GM19239 (cell line): Measurements from ENCODE around the gene SP6.

Experiments
- DNase-seq: peaks from one replicate; pipeline ENCODE4 v3.0.0; 2011; ENCODE audit warnings: low spot score; ENCODE audit not compliant: insufficient read length
- FAIRE-seq: peaks from 2 replicates; lab custom pipeline; 2011; peaks lifted over from hg19 to GRCh38; lab: Jason Lieb, UNC

The SP6 gene

DNA sequence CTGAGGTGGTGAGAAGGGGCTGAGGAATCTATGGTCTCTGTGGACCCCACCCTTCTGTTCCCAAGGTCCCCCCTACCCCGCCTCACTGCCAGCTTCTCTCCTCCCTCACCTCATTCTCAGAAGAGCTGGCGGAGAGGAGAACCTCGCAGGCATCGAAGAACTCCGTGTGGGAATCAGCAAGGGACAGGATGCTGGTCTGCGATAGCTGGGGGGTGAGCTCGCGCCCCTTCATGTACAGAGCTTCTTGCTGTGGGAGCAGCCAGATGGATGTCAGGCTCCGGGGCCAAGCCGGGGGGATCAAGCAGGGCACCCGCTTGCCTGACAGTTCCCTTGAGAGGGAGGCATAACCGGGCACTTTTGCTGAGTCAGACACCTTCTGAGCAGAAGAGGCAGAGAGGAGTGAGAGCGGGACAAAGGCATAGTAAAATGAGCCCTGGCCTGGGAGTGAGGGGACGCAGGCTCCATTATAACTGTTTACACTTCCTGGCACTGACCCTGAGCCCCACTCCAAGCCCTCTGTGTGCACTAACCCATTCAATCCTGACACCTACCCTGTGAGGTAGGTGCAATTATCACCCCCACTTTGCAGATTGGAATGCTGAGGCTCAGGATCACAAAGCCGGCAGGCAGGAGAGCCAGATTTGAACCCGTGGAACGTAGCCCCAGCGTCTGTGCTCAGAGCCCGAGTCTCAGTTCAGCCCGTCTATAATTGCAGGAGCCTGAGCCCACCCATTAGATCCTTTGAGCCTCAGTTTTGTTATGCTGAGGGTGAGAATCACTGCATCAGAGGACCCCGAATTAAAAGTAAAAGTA, 35.7 kb downstream of the SP6 start:
- FAIRE-seq (no peak), DNase-seq (no peak)

DNA sequence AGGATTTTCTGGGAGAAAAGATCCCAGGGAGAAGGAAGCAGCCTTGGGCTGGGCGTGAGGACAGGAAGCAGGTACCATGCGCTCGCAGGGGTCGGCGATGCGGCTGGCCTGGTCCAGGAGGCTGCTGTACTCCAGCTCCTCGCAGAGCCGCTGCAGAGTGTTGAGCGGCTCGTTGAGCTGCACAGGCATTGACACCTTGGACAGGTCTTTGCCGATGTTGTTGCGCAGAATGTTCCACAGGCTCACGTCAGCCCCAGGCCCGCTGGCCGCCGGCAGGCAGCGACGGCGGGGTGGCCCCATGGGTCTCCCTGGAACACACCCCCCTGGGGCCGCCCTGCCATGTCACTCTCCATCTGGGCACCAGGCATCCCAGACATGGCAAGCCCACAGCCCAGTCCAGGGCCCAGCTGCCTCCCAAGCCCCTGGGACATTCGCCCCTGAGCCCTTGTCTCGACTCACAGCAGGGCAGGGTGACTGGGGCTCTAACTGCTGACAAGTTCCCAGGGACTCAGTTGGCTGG, 37.4 kb downstream of the SP6 start:
- no peak for DNase-seq
- FAIRE-seq: no peak

DNA sequence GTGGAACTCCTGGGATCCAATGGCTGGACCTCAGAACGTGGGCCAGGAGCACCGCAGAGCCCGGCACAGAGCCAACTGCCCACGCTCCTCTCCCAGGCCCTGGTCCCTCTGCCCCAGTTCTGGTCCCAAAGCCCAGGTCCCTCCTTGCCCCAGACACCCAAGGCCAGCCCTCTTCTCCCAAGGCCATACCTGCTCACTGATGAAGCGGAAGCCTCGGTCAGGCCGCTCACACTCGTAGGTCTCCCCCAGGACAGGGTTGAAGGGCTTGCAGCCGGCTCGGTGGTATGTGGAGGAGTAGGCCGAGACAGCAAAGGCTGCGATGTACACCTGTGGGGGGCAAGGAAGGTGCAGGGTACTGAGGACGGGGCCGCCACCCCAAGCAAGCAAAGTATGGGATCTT, 37.9 kb downstream of the SP6 start:
- DNase-seq (no peak), FAIRE-seq (no peak)

DNA sequence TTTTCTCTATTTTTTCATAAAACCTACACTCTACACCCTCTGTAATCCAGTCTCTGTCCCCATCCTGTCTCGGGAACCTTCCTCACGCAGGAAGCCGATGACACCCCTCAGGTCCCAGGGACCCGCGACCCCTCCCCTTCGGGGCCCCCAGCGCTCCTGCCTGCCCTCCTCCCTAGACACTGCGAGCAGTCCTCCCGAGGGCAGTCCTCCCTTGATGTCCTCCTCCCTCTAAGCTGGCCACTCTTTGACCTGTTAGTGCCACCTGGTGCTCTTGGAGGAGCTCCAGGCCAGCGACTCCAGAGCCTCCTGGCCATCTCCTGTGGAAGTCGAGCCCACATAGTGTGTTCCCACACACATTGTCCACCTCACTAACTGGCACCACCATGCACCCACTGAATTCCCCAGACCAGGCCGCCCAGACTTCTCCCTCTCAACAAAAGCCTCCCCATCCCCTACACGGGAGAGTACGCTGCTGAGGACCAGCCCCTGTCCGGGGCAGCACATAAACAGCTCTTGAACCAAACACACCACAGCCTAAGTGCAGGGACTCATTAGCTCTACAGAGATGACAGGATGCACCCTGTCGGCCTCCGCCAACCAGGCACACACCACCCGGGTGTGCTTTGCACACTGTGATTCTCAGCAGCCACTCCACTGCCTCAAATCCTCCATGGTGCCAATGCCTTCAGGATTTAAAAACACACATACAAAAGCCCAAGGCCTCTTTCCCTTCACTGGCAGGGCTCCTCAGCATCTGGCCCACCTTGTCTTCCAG, 38.6 kb downstream of the SP6 start:
- no peak for DNase-seq
- FAIRE-seq: no peak

DNA sequence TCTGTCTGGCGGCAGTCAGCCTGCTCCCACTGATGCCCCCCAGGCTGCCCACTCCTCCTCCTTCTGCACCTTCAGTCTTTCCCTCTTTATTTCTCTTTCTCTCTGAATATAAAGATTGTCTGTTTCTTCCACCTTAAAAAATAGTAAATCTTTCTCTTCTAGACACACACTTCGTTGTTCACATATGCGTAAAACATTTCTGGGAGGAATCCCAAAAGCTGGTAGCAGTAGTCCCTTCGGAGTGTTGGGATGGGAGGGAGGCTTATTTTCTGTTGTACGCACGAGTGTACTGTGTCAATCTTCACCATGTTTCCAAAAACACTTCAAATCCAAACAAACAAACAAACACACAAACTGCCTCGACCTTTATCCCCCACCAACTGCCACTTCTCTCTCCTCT, 39.3 kb downstream of the SP6 start:
- no peak for FAIRE-seq
- no peak for DNase-seq

DNA sequence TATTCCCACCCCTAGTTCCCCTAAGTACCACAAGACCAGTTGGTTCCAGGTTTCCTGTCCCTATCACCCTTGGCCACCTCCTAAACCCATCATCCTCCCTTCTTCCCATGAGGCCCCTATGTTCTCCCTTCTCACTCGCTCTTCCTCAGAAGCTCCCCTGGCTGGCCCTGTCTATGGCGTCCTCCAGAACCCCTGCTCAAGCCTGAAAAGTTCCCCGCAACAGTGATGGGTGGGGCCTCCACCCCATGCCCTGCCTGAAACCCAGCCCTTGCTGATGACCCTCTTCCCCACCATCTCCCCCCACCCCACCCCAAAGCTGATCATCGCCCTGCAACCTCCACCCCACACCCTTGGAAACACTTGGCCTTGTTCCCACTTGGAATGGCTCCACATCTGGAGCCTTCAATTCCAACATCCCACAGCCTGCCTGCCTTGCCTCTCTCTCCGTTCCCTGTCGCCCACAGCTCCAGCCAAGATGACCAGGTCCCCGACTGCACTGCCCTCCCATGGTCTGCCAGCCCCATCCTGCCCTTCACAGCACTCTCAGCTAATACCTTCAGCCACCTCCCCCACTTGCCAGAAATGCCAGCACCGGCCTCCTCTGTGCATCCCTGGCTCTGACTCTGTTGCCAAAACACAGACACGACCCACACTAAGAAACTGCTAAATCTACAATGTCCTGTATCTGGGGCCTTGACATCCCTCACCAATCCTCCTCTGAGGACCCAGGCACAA, 39.9 kb downstream of the SP6 start:
- FAIRE-seq: no peak

DNA sequence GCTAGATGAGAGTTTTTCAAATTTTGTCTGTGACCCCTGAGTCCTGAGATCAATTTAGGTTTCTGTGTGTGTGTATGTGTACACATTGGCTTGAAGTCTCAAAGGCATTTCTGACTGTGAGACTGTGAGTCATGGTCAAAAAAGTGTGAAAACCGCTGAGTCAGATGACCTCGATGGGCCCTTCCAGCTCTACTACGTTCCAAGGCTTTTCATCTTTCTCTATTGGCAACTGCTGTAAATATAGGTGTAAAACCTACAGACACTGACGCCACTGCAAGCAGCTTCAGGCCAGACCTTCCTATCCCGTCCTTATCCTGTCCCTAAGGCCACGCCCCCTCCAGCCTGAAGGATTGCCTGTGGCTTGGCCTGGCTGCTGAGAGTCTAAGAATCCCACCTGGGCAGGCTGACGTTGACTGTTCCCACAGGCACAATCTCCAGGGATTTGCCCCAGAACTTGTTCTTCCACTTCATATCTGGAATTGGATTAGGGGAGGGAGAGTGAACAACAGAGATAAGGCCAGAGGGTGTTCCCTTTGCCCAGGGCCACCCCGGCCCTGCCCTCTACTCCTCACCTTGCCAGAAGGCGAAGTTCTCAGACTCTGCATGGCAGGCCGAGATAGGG, 40.7 kb downstream of the SP6 start:
- FAIRE-seq (no peak), DNase-seq (no peak)

More for the DNA sequence above, 39.9 kb downstream of the SP6 start:
- no peak for DNase-seq

DNA sequence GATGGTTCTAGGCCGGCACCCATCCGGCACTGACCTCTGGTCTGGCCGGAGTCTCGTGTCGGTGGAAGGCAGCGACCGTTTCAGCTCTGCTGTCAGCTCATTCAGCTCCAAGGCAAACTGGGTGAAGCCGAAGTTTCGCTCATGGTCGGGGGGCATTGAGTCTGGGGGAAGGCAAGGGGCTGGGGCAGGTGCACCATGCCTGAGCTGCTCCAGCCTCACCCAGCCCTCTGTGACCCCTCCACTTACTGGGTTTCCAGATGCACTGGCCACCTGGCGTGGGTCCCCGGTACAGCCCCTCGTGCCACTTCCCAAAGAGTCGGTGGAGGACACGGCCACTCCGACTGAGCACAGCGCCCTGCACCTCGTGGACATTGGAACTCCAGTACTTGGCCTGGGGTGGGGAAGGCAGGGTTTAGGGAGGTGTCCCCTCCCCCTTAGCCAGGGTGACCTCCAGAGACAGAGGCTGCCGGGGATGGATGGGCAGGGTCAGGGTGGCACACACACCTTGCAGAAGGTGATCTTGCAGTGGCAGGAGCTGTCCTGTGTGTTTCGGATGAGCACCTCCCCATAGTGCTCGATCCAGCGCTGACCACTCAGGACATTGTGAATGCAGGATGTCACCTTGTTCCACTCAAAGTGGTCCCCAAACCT, 42.0 kb downstream of the SP6 start:
- FAIRE-seq (no peak), DNase-seq (no peak)

DNA sequence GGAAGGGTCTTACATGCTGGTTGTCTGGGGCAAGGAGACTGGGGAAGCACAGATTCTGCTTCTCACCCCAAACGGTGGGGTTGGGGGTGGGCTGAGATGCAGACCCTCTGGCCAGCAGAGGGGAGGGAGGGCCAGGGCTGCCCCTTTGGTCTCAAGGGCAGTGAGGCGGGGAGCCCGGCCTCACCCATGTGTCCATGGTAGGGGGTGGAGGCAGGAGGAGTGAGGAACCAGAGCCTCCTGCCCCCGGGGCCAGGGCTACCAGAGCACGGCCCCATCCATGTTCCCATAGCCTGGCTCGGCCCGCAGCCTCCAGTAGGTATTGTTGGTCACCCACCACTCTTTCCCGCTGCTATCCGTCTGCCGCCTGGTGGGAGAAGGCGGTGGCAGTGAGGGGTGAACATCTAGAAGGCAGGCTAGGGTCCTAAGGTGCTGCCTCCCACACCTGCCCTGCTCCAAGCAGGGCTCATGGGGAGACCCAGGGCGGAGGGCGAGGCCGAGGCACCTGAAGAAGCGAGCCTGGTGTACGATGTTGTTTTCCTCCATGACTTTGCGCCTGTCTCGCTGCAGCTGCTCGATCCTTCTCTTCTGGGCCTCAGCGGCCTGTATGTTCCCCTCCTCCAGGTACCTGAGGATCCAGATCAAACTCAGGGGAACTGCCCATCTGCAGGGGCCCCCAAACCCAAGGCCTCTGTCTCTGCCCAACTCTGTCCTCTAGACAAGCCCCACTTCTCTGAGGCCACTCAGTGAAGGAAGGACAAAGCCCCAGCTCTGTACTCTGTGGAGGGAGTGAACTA, 42.7 kb downstream of the SP6 start:
- DNase-seq (no peak), FAIRE-seq (no peak)

DNA sequence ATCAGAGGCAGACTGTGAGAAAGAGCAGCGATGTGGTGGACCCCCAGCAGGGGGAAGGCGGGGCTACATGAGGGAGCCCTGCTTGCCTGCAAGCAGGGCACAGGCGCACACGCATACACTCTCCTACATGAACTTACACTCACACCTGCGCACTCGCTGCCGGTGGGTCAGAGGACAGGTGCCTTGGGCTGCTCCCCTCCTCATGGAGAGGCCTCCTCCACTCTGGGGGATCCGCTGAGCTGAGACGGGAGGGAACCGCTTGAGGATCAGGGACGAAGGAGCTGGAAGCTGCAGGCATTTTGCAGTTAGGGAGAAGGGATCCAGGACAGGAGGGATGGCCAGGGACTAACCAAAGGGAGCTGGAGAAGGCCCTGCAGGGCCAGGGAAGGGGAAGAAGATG, 43.5 kb downstream of the SP6 start:
- DNase-seq (no peak), FAIRE-seq (no peak)

DNA sequence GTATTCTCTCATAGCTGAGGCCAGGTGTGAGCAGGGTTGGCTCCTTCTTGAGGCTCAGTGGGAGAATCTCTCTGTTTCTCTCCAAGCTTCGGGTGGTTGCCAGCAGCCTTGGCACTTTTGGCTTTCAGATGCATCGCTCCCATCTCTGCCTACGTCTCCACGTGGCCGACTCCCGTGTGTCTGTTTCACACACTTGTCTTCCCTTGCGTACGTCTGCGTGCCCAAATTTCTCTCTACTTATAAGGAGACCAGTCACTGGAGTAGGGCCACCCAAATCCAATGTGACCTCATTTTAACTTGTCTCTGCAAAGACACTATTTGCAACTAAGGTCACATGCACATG, 44.1 kb downstream of the SP6 start:
- FAIRE-seq (no peak), DNase-seq (no peak)

DNA sequence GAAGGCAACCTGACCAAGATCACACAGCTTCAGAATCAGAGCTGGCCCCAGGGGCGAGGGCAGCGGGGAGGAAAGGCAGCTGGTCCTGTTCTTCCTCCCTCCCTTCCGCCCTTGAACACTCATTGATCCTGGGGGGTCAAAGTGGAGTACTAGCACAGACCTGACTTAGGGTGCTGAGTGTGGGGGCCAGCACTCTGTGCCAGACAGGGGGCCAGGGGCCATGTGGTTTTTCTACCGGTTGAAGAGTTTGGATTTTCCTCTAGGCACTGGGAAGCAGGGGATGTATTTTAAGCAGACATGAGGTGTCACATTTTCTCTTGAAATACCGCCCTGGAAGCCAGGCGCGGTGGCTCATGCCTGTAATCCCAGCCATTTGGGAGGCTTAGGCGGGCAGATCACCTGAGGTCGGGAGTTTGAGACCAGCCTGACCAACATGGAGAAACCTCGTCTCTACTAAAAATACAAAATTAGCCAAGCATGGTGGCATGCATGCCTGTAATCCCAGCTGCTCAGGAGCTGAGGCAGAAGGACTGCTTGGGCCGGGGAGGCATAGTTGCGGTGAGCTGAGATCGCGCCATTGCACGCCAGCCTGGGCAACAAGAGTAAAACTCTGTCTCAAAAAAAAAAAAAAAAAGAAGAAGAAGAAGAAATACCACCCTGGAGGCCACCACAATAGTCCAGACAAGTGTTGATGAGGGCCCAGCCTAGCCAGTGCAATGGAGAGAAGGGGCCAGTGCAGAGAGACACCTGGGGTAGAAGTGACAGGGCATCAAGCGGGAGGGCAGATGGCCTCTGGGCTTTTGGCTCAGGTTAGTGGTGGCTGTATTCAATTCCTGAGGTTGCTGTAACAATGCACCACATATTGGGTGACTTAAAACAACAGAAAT, 44.7 kb downstream of the SP6 start:
- DNase-seq: no peak
- no peak for FAIRE-seq

DNA sequence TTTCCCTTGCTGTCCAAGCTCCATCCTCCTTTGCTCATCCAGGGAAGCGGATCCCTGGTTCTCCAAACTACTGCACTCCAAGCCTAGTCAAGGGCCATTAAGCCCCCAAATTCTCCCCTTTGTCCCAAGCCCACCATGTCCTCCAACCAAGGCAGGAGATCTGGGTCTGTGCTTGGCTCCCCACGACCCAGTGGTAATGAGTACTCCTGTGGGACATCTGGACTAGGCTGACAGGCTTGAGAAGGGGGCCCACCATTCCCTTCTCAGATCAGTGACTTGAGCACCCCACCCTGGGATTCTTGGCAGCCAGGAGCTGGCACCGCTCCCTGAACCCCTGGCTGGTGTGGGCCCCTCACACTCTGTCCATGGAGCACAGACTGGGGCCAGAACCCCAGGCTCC, 46.5 kb downstream of the SP6 start:
- FAIRE-seq (no peak), DNase-seq (no peak)

DNA sequence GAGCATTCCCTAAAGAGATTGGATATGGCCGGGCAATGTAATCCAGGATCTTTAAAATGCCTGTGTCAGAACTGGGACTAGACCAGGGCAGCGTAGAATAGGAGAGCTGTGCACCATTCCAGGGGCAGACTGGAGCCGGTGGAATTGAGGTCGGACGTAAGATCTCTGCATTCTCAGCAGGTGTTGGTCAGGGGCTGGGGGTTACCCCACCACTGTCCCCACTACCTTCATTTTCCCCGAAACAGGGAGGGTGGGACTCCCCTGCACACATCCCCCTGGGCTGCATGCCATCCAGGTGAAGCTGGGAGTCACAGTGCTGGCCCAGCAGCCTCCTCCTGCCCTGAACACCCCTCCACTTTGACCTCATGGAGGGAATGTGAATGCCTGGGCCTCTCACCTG, 47.2 kb downstream of the SP6 start:
- DNase-seq (no peak), FAIRE-seq (peak; percentile 23)

DNA sequence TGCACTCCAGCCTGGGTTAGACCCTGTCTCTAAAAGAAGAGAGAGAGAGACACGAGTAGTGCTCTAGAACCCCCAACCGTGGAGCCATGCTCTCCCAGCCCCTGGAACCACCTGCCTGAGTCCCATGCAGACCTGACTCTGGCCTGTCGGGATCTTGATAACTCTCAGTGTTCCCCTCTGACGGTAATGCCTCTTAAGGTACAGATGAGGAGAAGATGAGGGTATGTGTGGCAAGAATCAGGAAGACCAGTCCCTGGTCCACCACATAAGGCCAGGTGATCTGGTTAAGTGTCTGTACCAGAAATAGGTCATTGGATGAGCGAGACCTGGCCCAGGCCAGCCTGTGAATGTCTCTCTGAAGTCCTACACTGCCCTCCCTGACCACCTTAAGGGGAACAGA, 47.8 kb downstream of the SP6 start:
- no peak for DNase-seq
- FAIRE-seq: no peak

DNA sequence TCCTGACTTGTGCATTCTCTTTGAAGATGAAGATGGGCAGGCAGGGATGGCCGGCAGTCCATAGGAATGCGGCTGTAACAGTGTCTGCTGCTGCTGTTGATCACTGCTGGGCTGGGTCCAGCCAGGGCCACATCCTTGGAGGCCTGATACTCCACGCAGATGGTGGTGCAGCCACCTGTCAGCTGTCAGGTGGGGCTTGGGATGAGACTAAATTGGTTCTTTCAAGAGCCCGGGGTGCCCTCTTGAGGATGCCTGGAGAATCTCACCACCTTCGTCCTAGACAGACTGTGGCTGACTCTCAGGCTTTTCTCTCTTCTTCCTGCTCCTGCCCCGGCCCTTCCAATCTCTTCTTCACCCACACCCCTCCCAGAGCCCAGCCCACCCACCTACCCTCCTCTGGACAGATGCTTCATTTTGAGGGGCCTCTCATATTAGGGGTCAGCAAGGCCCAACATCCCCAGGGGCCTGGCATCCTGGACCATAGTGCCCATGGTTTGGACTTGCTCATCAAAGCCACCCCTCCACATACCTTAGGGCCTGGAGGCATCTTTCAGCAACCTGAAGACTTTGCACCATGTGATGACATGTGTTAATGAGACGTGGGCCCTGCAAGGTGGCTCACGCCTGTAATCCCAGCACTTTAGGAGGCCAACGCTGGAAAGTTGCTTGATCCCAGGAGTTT, 48.5 kb downstream of the SP6 start:
- FAIRE-seq (peak; percentile 93), DNase-seq (peak; percentile 75)

DNA sequence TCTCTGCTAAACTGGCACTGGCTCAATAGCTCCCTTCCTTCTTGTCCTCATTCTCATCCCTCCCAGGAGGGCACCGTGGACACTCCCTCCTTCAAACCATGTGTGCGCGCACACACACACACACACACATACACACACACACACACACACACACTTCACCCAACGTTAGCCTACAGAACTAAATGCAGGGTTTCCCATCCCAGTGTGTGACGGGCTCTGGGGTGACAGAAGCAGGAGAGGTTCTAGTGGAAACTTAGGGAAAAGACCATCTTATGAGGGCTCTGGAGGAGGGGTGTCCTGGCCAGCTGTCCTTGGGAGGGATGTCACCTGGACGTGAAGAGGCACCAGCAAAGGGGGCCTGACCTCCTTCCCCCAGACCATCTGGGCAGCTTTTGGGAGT, 49.1 kb downstream of the SP6 start:
- FAIRE-seq: no peak
- DNase-seq: no peak
